H9 (cell line): ENCODE measurements around the gene PDZK1IP1. TPM values are rescaled to one million over a fixed set of nuclear protein-coding genes. Genes with fewer than 3 reads are reported as not detected.
A peak's percentile ranks its signal among the peaks of the same experiment; 100 is the strongest.

Experiments used
- DNase-seq: peaks from one replicate; pipeline ENCODE4 v3.0.0-alpha.2; 2017
- H2AFZ ChIP-seq: one replicate; pipeline ENCODE4 v1.6.1; 2013; ENCODE audit warnings: mild to moderate bottlenecking, low read length, control low read depth, moderate library complexity
- H2AK5ac ChIP-seq: 2 replicates; pipeline ENCODE4 v1.6.1; 2013; ENCODE audit warnings: low read length, control low read depth, mixed read lengths; ENCODE audit not compliant: insufficient read length
- H2BK120ac ChIP-seq: one replicate; pipeline ENCODE4 v1.6.1; 2013; ENCODE audit warnings: low read depth, mild to moderate bottlenecking, low read length, control low read depth, inconsistent platforms; ENCODE audit not compliant: poor library complexity, severe bottlenecking
- H2BK12ac ChIP-seq: 2 replicates; pipeline ENCODE4 v1.6.1; 2013; ENCODE audit warnings: low read length, control low read depth, mixed read lengths, low read depth; ENCODE audit not compliant: insufficient read length
- H2BK15ac ChIP-seq: 2 replicates; pipeline ENCODE4 v1.6.1; 2013; ENCODE audit warnings: low read depth, low read length, control low read depth
- H2BK20ac ChIP-seq: one replicate; pipeline ENCODE4 v1.6.1; 2013; ENCODE audit warnings: low read depth, mild to moderate bottlenecking, low read length, control low read depth, inconsistent platforms; ENCODE audit not compliant: poor library complexity, severe bottlenecking
- H2BK5ac ChIP-seq: 2 replicates; pipeline ENCODE4 v1.6.1; 2013; ENCODE audit warnings: low read length, control low read depth, mixed read lengths; ENCODE audit not compliant: insufficient read length
- H3K14ac ChIP-seq: 2 replicates; pipeline ENCODE4 v1.6.1; 2013; ENCODE audit warnings: low read length, control low read depth; ENCODE audit not compliant: insufficient read depth
- H3K18ac ChIP-seq: 2 replicates; pipeline ENCODE4 v1.6.1; 2013; ENCODE audit warnings: low read depth, mild to moderate bottlenecking, mixed read lengths, low read length, control low read depth; ENCODE audit not compliant: insufficient read length
- H3K23ac ChIP-seq: 2 replicates; pipeline ENCODE4 v1.6.1; 2013; ENCODE audit warnings: low read length, control low read depth, mixed read lengths, low read depth; ENCODE audit not compliant: insufficient read length
- H3K23me2 ChIP-seq: 2 replicates; pipeline ENCODE4 v1.6.1; 2013; ENCODE audit warnings: low read depth, mild to moderate bottlenecking, mixed read lengths, low read length, control low read depth; ENCODE audit not compliant: insufficient read length, poor library complexity, severe bottlenecking
- H3K27ac ChIP-seq: 2 replicates; pipeline ENCODE4 v1.5.1; 2013; ENCODE audit warnings: low read length, control low read depth, mixed read lengths, low read depth; ENCODE audit not compliant: insufficient read length
- H3K27me3 ChIP-seq: 2 replicates; pipeline ENCODE4 v1.6.1; 2013; ENCODE audit warnings: low read length, control low read depth, inconsistent platforms; ENCODE audit not compliant: insufficient read depth
- H3K4ac ChIP-seq: 2 replicates; pipeline ENCODE4 v1.6.1; 2013; ENCODE audit warnings: low read depth, mild to moderate bottlenecking, control low read depth, inconsistent platforms, low read length, moderate library complexity
- H3K4me1 ChIP-seq: 2 replicates; pipeline ENCODE4 v1.6.1; 2013; ENCODE audit warnings: low read length, control low read depth, inconsistent platforms; ENCODE audit not compliant: insufficient read depth
- H3K4me2 ChIP-seq: 2 replicates; pipeline ENCODE4 v1.6.1; 2013; ENCODE audit warnings: low read length, control low read depth, mixed read lengths; ENCODE audit not compliant: insufficient read length, insufficient read depth
- H3K56ac ChIP-seq: 2 replicates; pipeline ENCODE4 v1.6.1; 2013; ENCODE audit warnings: low read depth, mild to moderate bottlenecking, mixed read lengths, low read length, control low read depth; ENCODE audit not compliant: insufficient read length
- H3K79me1 ChIP-seq: 2 replicates; pipeline ENCODE4 v1.6.1; 2013; ENCODE audit warnings: low read depth, mild to moderate bottlenecking, moderate library complexity, low read length, control low read depth, inconsistent platforms; ENCODE audit not compliant: insufficient read depth, poor library complexity, severe bottlenecking
- H3K79me2 ChIP-seq: 2 replicates; pipeline ENCODE4 v1.6.1; 2013; ENCODE audit warnings: low read length, control low read depth, inconsistent platforms; ENCODE audit not compliant: insufficient read depth
- H3K9ac ChIP-seq: 2 replicates; pipeline ENCODE4 v1.6.1; 2013; ENCODE audit warnings: low read length, control low read depth, mixed read lengths; ENCODE audit not compliant: insufficient read length; ENCODE audit errors: extremely low read depth
- H3K9me3 ChIP-seq: one replicate; pipeline ENCODE4 v1.6.1; 2013; ENCODE audit warnings: low read depth, low read length, inconsistent platforms; ENCODE audit not compliant: control insufficient read depth
- H3T11ph ChIP-seq: one replicate; pipeline ENCODE4 v1.6.1; 2013; ENCODE audit warnings: mild to moderate bottlenecking, low read length, control low read depth, inconsistent platforms
- H4K20me1 ChIP-seq: one replicate; pipeline ENCODE4 v1.6.1; 2013; ENCODE audit not compliant: control insufficient read depth, insufficient read length, insufficient read depth
- H4K5ac ChIP-seq: 2 replicates; pipeline ENCODE4 v1.6.1; 2013; ENCODE audit warnings: low read depth, mild to moderate bottlenecking, mixed read lengths, low read length, control low read depth; ENCODE audit not compliant: insufficient read length
- H4K8ac ChIP-seq: replicated peaks from 2 replicates; pipeline ENCODE4 v1.6.1; 2013; ENCODE audit warnings: low read length, control low read depth, mixed read lengths, low read depth; ENCODE audit not compliant: insufficient read length
- H4K91ac ChIP-seq: 2 replicates; pipeline ENCODE4 v1.6.1; 2013; ENCODE audit warnings: low read depth, mild to moderate bottlenecking, moderate library complexity, mixed read lengths, low read length, control low read depth; ENCODE audit not compliant: insufficient read length
- H3K27ac Mint-ChIP-seq, 3 experiments: 2 replicates in 2 of 3; 3 replicates in 1 of 3; pipeline ENCODE4 v1.8.0; 2020 to 2021; ENCODE audit warnings: mixed read lengths in 3 of 3, mild to moderate bottlenecking in 1 of 3, moderate library complexity in 1 of 3
- H3K27me3 Mint-ChIP-seq: 2 replicates; pipeline ENCODE4 v1.8.0; 2021; ENCODE audit warnings: low read depth, mild to moderate bottlenecking, moderate library complexity, mixed read lengths
- H3K36me3 Mint-ChIP-seq, 3 experiments: 2 replicates in 2 of 3; 3 replicates in 1 of 3; pipeline ENCODE4 v1.8.0; 2020 to 2021; ENCODE audit warnings: low read depth in 3 of 3, mixed read lengths in 3 of 3; ENCODE audit not compliant: insufficient read depth in 1 of 3
- H3K4me1 Mint-ChIP-seq, 2 experiments: 2 replicates each; pipeline ENCODE4 v1.8.0; 2020; ENCODE audit warnings: mixed read lengths in 2 of 2
- H3K4me3 Mint-ChIP-seq, 2 experiments: 2 replicates in 1 of 2; 3 replicates in 1 of 2; pipeline ENCODE4 v1.8.0; 2020 to 2021; ENCODE audit warnings: mild to moderate bottlenecking in 2 of 2, mixed read lengths in 2 of 2, moderate library complexity in 1 of 2
- H3K9me3 Mint-ChIP-seq, 2 experiments: 2 replicates in 1 of 2; 3 replicates in 1 of 2; pipeline ENCODE4 v1.8.0; 2020; ENCODE audit warnings: mild to moderate bottlenecking in 2 of 2, mixed read lengths in 2 of 2, moderate library complexity in 1 of 2
- CTCF ChIP-seq: fragments of 200-600 bp; sonication (generic); conservative IDR thresholded peaks from 3 replicates; pipeline ENCODE4 v1.8.0; 2021; ENCODE audit warnings: antibody characterized with exemption, mild to moderate bottlenecking
- WGBS: extraction: QIAGEN DNeasy Blood & Tissue Kit; methylation state at CpG from one replicate; pipeline ENCODE4 v1.1.7; 2013; ENCODE audit warnings: missing lambda C conversion rate, low lambda C conversion rate, mixed read lengths; ENCODE audit not compliant: insufficient read length; ENCODE audit errors: extremely low coverage; 5-methylcytosine and 5-hydroxymethylcytosine counted together
- total RNA-seq: library from RNA; stranded (reverse); gene quantifications from 2 replicates; pipeline ENCODE4 v1.2.1, GENCODE V29; 2021

The PDZK1IP1 gene
- total RNA-seq, 1 experiment from 2014 or later: not detected

GRCh38 chr1:47184822-47185677 is 4.8 kb downstream of the PDZK1IP1 start:
- Histone ChIP-seq H3K9me3 (no peaks in the 10 kb centered on the region), H4K91ac (no peak overlapping the region), H3K4me2 (no peak overlapping the region), H3K18ac (no peak overlapping the region), H2BK5ac (no peak overlapping the region), H3K79me2 (no peaks in the 10 kb centered on the region), H3K4ac (no peak overlapping the region), H3K23me2 (no peaks in the 10 kb centered on the region), H3K9ac (no peak overlapping the region), H2AFZ (no peak overlapping the region), H2BK15ac (no peak overlapping the region), H2BK20ac (no peak overlapping the region), H4K20me1 (no peaks in the 10 kb centered on the region), H2AK5ac (no peak overlapping the region), H3K27me3 (peaks cover 4% of the 10 kb centered on the region; the same call in 1 of the 2 replicates), H4K5ac (no peak overlapping the region), H3K79me1 (no peaks in the 10 kb centered on the region), H2BK120ac (no peak overlapping the region), H3K4me1 (no peaks in the 10 kb centered on the region), H3K14ac (no peak overlapping the region; the same call in 1 of the 2 replicates), H3K56ac (no peak overlapping the region), H2BK12ac (no peak overlapping the region), H3T11ph (no peak overlapping the region), H4K8ac (no peak overlapping the region), H3K23ac (no peak overlapping the region), H3K27ac (no peak overlapping the region)
- peak overlapping the region in 1 of 2 experiments; percentile 23; a peak in 1 of 5 replicates for H3K4me3 Mint-ChIP-seq
- WGBS: no CpG with 5 or more reads among the region's 14 CpGs
- peaks cover 5 to 10% of the 10 kb centered on the region in 2 experiments; a peak in 2 of 5 replicates for H3K9me3 Mint-ChIP-seq
- peaks cover 70% of the 10 kb centered on the region for H3K27me3 Mint-ChIP-seq
- H3K27ac Mint-ChIP-seq: peak overlapping the region in 1 of 3 experiments; percentile 87; a peak in 1 of 7 replicates
- no peak for TF ChIP-seq CTCF
- peaks cover 6 to 9% of the 10 kb centered on the region in 2 experiments for H3K4me1 Mint-ChIP-seq
- H3K36me3 Mint-ChIP-seq: 0 out of 7 replicates have a peak, but pooled peaks cover 0 to 3% (median 0%) of the 10 kb centered on the region in 3 experiments
- DNase-seq: no peak
